Type B pancreatic cell (in vitro differentiated cells): ENCODE data around the gene SSBP3. TPM values are rescaled to one million over a fixed set of nuclear protein-coding genes. Genes with fewer than 3 reads are reported as not detected.

ENCODE experiments used
- DNase-seq: peaks from one replicate; pipeline ENCODE4 v3.0.0; 2021; ENCODE audit warnings: mixed read lengths; ENCODE audit not compliant: unreplicated experiment; ENCODE audit errors: extremely low spot score
- H3K27ac Mint-ChIP-seq: 2 replicates; pipeline ENCODE4 v1.8.0; 2021; ENCODE audit warnings: mild to moderate bottlenecking, mixed read lengths
- H3K27me3 Mint-ChIP-seq: 2 replicates; pipeline ENCODE4 v1.8.0; 2021; ENCODE audit warnings: mixed read lengths
- H3K36me3 Mint-ChIP-seq: 2 replicates; pipeline ENCODE4 v1.8.0; 2021; ENCODE audit warnings: mixed read lengths
- H3K4me1 Mint-ChIP-seq: one replicate; pipeline ENCODE4 v1.8.0; 2021; ENCODE audit warnings: mixed read lengths; ENCODE audit not compliant: unreplicated experiment
- H3K4me3 Mint-ChIP-seq: 2 replicates; pipeline ENCODE4 v1.8.0; 2021; ENCODE audit warnings: mild to moderate bottlenecking, mixed read lengths
- H3K9me3 Mint-ChIP-seq: 2 replicates; pipeline ENCODE4 v1.8.0; 2021; ENCODE audit warnings: mixed read lengths
- total RNA-seq: library from RNA; stranded (reverse); gene quantifications from 2 replicates; pipeline ENCODE4 v1.2.1, GENCODE V29; 2021; ENCODE audit warnings: low replicate concordance
- TF ChIP-seq, protein P1 (sequence below): fragments of 200-600 bp; sonication (generic); conservative IDR thresholded peaks from 2 replicates; pipeline ENCODE4 v1.5.0; 2021; ENCODE audit warnings: antibody characterized with exemption, mild to moderate bottlenecking

The SSBP3 gene
- total RNA-seq, 1 donor from 2014 or later = 129 TPM

DNA sequence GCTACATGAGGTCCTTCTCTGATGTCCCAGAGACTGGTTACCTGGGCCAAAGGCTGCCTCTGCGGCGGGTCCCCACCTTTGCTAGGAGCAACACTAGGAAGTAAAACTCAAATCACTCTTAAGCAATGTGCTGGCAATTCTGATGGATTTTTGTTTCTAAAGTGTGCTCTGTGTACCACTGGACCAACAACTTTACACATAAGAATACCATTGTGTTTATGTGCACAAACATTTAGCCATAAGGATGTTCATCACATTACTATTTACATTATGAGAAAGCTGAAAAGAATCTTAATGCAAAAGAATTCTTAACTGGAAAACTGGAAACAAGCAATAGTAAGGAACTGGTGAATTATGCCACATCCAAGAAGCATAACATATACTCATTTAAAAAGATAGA, 38.6 kb downstream of the SSBP3 start:
- no peak for DNase-seq
- no peak overlapping the region for H3K27ac Mint-ChIP-seq
- peaks cover 56% of the 10 kb centered on the region for H3K4me1 Mint-ChIP-seq
- peaks cover 17% of the 10 kb centered on the region for H3K36me3 Mint-ChIP-seq
- TF ChIP-seq, protein P1, sequence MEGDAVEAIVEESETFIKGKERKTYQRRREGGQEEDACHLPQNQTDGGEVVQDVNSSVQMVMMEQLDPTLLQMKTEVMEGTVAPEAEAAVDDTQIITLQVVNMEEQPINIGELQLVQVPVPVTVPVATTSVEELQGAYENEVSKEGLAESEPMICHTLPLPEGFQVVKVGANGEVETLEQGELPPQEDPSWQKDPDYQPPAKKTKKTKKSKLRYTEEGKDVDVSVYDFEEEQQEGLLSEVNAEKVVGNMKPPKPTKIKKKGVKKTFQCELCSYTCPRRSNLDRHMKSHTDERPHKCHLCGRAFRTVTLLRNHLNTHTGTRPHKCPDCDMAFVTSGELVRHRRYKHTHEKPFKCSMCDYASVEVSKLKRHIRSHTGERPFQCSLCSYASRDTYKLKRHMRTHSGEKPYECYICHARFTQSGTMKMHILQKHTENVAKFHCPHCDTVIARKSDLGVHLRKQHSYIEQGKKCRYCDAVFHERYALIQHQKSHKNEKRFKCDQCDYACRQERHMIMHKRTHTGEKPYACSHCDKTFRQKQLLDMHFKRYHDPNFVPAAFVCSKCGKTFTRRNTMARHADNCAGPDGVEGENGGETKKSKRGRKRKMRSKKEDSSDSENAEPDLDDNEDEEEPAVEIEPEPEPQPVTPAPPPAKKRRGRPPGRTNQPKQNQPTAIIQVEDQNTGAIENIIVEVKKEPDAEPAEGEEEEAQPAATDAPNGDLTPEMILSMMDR = no peak
- no peak overlapping the region for H3K4me3 Mint-ChIP-seq
- no peaks in the 10 kb centered on the region for H3K27me3 Mint-ChIP-seq
- no peaks in the 10 kb centered on the region for H3K9me3 Mint-ChIP-seq

DNA sequence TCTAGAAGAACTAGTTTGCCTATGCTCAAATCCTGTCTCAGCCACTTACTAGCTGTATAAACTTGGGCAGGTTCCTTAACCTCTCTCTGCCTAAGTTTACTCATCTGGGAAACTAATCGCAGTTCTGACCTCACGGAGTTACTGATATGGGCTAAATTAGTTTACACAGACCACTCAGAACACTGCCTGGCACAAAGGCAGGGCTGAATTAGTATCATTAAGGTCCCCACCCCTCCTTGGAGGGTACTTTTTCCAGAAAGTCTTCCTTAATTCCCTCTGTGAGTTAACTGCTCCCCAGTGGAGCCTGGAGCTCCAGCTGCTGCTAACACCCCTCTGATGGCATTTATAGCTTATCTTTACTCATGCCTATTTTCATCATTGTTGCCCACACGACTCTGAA, 40.3 kb downstream of the SSBP3 start:
- no peak overlapping the region for H3K4me3 Mint-ChIP-seq
- no peaks in the 10 kb centered on the region for H3K9me3 Mint-ChIP-seq
- no peaks in the 10 kb centered on the region for H3K27me3 Mint-ChIP-seq
- H3K27ac Mint-ChIP-seq = no peak overlapping the region
- no peak for DNase-seq
- peaks cover 58% of the 10 kb centered on the region for H3K4me1 Mint-ChIP-seq
- H3K36me3 Mint-ChIP-seq = peaks cover 12% of the 10 kb centered on the region
- TF ChIP-seq, protein P1 = no peak

DNA sequence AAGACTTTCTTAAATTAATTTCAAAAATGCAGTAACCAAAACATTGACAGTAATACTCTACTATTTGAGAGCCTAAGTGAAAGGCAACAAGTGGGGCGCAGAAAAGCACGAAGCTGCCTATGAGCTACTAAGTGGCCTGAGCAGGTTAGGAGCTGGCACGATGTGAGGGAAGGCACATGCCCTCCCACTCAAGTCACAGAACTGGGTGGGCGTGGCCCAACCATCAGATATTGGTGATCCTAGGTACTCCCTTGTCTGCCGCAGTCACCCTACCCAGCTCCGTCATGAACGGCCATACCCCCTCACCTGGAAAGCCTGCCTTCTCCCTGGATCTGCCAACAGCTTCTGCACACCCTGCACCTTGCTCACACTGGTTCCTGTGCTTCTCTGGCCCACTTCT, 40.8 kb downstream of the SSBP3 start:
- Mint-ChIP-seq H3K9me3 (no peaks in the 10 kb centered on the region), H3K27me3 (no peaks in the 10 kb centered on the region), H3K4me3 (no peak overlapping the region), H3K4me1 (peaks cover 54% of the 10 kb centered on the region), H3K27ac (no peak overlapping the region), H3K36me3 (peaks cover 8% of the 10 kb centered on the region)
- DNase-seq = no peak
- TF ChIP-seq, protein P1 = no peak

DNA sequence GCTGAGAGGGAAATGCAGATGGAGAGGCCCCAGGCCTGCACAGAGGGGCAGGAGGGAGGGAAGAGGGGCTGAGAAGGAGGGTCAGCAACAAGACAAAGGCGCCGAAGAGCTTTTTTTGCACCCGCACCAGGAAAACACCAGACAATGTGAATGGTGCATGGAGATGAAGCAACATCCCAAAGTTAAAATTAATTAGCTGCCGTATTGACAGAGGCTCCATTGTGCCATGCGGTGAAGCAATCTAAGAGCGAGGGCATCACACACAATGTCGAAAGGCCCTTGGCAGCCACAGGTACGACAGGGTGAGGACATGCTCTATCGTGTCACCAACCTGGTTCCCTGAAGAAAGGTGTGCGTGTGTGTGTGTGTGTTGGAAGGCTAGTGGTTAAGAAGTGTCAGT, 41.2 kb downstream of the SSBP3 start:
- H3K36me3 Mint-ChIP-seq = peaks cover 4% of the 10 kb centered on the region
- no peak overlapping the region for H3K27ac Mint-ChIP-seq
- TF ChIP-seq, protein P1 = no peak
- no peak overlapping the region for H3K4me3 Mint-ChIP-seq
- H3K4me1 Mint-ChIP-seq = peaks cover 57% of the 10 kb centered on the region
- H3K27me3 Mint-ChIP-seq = no peaks in the 10 kb centered on the region
- no peak for DNase-seq
- no peaks in the 10 kb centered on the region for H3K9me3 Mint-ChIP-seq

DNA sequence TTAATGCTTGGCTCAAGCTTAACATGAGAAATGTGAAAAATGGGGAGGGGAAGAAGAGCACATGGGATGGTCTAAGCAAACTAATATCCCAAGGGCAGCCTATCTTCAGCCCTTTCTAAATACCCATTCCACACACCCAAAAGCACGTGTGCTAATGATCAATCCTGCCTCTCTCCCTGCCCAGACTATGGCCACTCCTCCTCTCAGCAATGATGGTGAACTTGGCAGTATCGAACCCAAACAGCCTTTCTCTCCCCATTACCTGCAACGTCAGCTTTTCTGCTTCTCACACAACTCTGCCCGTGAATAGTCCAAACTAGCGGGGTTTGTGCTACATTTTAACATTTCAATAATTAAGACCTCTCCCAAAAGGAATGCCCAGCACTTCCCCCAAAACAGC, 41.6 kb downstream of the SSBP3 start:
- DNase-seq = no peak
- Mint-ChIP-seq H3K27ac (no peak overlapping the region), H3K36me3 (peaks cover 3% of the 10 kb centered on the region), H3K27me3 (no peaks in the 10 kb centered on the region), H3K4me3 (no peak overlapping the region), H3K9me3 (no peaks in the 10 kb centered on the region), H3K4me1 (peaks cover 60% of the 10 kb centered on the region)
- TF ChIP-seq, protein P1 = no peak

DNA sequence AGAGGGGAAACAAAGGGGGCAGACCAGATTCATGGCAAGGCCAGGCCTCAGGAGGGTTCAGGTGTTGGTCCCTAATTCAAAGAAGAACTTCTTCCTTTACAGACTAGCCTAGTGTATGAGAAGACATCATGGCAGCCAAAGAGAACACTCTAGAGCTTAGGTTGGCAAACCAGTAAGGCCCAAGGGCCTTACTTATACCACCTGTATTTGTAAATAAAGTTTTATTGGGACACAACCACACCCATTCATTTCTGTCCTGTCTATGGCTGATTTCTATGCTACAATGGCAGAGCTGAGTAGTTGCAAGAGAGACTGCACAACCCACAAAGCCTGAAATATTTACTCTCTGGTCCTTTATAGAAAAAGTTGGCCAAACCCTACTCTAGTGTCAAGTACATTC, 42.3 kb downstream of the SSBP3 start:
- no peak for DNase-seq
- Mint-ChIP-seq H3K27ac (no peak overlapping the region), H3K4me1 (peaks cover 64% of the 10 kb centered on the region), H3K4me3 (no peak overlapping the region), H3K9me3 (no peaks in the 10 kb centered on the region), H3K36me3 (peaks cover 3% of the 10 kb centered on the region), H3K27me3 (no peaks in the 10 kb centered on the region)
- TF ChIP-seq, protein P1 = no peak
